A172 (cell line): ENCODE results near the gene RNF144A. TPM values are rescaled to one million over a fixed set of nuclear protein-coding genes. Genes with fewer than 3 reads are reported as not detected.

Experiments
- DNase-seq: peaks from one replicate; pipeline ENCODE4 v3.0.0-alpha.2; 2015; ENCODE audit warnings: low spot score
- total RNA-seq: library from RNA; depleted of rRNA; stranded (reverse); fragments of >200 nt; shearing (Covaris generic); gene quantifications from 2 replicates; pipeline ENCODE4 v1.2.3, GENCODE V29; 2014; rRNA removed

Gene RNF144A
- total RNA-seq, 1 experiment from 2014 or later, result 11.4 TPM

DNA sequence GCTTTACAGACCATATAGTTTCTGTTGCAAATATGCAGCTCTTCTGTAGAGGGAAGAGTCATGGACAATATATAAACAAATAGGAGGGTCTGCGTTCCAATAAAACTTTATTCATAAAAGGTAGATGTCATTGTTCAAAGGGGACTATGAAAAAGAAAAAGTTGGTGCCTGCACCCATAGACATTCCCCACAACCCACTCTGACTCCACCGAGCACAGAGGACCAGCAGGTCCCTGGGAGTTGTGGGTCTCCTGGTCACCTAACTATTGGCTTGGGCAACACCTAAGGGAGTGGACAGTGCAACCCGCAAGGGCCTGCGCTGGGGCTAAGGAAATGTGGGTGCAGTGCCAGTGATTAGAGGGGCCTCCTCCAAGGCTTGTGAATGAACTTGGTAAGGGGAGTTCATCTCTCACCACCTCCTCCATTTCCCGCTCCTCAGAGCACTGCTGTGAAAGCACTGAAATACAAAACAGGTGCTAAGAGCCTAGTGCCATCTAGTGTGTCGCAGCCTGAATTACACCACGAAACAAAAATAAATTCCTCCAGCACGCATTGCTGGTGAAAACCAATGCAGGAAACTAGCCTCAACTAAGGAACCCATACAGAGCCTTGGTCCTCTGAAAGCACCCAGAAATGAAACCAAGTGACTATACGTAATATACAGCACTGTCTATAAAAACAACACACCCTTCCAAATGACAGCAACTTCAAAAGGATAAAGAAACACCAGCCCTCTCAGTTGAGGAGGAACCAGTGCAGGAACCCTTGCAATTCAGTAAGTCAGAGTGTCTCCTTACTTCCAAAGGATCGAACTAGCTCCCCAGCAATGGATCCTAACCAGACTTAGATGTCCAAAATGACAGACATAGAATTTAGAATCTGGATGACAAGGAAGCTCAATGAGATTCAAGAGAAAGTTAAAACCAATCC lies 166.6 kb downstream of the RNF144A start:
- DNase-seq, result peak; percentile 26

DNA sequence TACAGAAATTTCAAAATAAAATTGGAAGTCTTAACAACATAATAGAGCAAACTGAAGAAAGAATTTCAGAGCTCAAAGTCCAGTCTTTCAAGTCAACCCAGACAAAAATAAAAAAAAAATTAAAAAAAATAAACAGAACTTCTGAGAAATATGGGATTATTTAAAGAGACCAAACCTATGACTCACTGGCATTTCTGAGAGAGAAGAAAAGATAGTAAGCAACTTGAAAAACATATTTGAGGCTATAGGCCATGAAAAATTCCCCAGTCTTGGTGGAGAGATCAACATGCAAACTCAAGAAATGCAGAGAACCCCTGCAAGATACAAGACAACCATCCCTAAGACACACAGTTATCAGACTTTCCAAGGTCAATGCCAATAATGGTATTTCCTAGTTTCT lies 167.4 kb downstream of the RNF144A start:
- no peak for DNase-seq

DNA sequence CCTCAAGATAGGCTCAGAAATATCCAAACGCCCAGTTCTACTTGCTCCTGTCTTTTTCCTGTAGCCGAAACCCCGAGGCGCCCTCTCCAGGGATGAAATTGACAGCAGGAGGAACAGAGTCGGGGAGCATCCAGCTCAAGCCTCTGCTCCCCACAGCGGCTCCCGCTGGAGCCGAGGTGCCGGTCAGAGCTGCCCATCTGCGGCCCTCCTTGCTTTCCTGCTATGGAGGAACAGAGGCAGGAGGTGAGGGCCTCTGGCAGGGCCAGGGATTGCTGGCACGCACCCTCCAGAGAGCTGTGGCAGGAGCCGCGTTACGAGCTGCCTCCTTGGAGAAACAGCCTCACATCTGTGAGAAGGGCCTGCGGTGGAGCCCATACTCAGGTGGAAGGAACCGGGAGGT lies 172.1 kb downstream of the RNF144A start:
- DNase-seq, result no peak

DNA sequence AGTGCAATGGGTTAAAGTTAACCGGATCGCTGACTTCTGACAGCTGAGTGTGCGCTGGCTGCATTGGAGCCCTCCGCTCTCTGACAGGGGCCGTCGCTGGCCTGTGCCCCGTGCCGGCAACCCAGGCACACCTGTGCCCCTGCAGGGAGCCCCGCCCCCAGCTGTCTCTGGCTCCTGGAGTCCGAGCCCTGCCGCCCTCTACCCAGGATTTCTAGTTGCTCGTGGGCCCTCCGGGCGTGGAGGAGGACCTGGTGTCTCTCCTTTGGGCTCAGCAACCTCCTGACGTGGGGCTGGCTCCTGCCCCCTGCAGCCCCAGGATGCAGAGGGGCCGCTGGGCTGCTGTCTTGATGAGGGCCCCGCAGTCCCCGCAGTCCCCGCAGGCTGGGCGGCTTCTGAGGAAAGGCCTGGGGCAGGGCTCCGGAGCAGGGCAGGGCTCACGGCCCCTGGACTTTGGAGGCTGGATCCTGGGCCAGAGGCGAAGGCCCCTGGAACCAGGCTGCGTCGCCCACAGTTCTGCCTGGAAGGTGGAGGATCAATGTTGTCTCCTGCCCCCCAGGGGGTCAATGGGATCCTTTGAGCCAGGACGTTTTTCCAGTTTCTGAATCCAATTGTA lies 172.8 kb downstream of the RNF144A start:
- no peak for DNase-seq

DNA sequence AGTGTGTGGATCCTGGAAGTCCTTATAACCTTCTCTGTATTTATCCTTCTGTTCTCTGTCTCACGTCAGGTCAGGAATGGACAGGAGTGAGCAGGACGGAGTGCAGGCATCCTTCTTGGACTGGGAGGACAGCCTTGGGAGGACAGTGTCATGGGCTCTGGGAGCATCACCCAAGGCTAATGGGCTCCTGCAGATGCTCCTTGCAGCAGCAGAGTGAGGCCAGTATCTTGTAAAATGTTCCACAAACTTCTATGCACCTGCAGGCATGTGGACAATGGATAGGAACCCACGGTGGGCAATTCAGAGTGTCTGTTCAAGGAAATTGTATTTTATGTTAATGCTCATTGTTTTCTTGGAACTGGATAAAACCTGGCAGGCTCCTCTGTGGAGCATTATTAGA lies 176.2 kb downstream of the RNF144A start:
- no peak for DNase-seq

Other genes with a start within 250 kb of the RNF144A start
- gene CMPK2, start 51.5 kb upstream of the RNF144A start, total RNA-seq, result 11.4 and 12.7 TPM in 2 replicates
- gene RSAD2, start 39.6 kb upstream of the RNF144A start, total RNA-seq, result 2.8 and 3.5 TPM in 2 replicates